Ovary (tissue), 3 donors: ENCODE measurements around the gene STX18.

Experiments
- EP300 ChIP-seq: sonication (generic); formaldehyde crosslinking; IDR thresholded peaks from one replicate; pipeline ENCODE4 v1.6.1; 2017; ENCODE audit warnings: antibody characterized with exemption
- POLR2A ChIP-seq: fragments of 450-650 bp; IDR thresholded peaks from one replicate; pipeline ENCODE4 v1.6.1; 2017; ENCODE audit warnings: antibody characterized with exemption, mild to moderate bottlenecking, moderate library complexity
- TF ChIP-seq, protein P1 (sequence below), 3 donors: fragments of 450-650 bp in 2 of 3; fragments of 200-600 bp in 1 of 3; IDR thresholded peaks; one replicate each; pipeline versions ENCODE4 v1.5.1 to v1.8.0; 2016 to 2022; ENCODE audit warnings: antibody characterized with exemption in 3 of 3, mild to moderate bottlenecking in 1 of 3
- donor health status: DM: no; HTN: no; CAD: no.

- no peak for TF ChIP-seq POLR2A
- TF ChIP-seq, protein P1, sequence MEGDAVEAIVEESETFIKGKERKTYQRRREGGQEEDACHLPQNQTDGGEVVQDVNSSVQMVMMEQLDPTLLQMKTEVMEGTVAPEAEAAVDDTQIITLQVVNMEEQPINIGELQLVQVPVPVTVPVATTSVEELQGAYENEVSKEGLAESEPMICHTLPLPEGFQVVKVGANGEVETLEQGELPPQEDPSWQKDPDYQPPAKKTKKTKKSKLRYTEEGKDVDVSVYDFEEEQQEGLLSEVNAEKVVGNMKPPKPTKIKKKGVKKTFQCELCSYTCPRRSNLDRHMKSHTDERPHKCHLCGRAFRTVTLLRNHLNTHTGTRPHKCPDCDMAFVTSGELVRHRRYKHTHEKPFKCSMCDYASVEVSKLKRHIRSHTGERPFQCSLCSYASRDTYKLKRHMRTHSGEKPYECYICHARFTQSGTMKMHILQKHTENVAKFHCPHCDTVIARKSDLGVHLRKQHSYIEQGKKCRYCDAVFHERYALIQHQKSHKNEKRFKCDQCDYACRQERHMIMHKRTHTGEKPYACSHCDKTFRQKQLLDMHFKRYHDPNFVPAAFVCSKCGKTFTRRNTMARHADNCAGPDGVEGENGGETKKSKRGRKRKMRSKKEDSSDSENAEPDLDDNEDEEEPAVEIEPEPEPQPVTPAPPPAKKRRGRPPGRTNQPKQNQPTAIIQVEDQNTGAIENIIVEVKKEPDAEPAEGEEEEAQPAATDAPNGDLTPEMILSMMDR (IDR thresholded peaks at IDR 0.05): no peak
- no peak for TF ChIP-seq EP300
Observed at GRCh38 chr4:4428966-4429875, 112.6 kb downstream of the STX18 start.
